Esophagus squamous epithelium (tissue), 4 donors: ENCODE results near the gene KCNK5.

ENCODE experiments used
- POLR2A ChIP-seq, 4 donors: fragments of 450-650 bp; IDR thresholded peaks; one replicate each; pipeline ENCODE4 v1.6.1; 2017; ENCODE audit warnings: antibody characterized with exemption in 4 of 4, mild to moderate bottlenecking in 4 of 4, moderate library complexity in 3 of 4
- TF ChIP-seq, protein P1 (sequence below), 6 experiments: fragments of 450-650 bp in 4 of 6; fragments of 200-600 bp in 2 of 6; sonication (generic) in 2 of 6; IDR thresholded peaks; one replicate each; pipeline ENCODE4 v1.5.1; 2016 to 2019; ENCODE audit warnings: antibody characterized with exemption in 6 of 6, mild to moderate bottlenecking in 4 of 6, moderate library complexity in 4 of 6

DNA sequence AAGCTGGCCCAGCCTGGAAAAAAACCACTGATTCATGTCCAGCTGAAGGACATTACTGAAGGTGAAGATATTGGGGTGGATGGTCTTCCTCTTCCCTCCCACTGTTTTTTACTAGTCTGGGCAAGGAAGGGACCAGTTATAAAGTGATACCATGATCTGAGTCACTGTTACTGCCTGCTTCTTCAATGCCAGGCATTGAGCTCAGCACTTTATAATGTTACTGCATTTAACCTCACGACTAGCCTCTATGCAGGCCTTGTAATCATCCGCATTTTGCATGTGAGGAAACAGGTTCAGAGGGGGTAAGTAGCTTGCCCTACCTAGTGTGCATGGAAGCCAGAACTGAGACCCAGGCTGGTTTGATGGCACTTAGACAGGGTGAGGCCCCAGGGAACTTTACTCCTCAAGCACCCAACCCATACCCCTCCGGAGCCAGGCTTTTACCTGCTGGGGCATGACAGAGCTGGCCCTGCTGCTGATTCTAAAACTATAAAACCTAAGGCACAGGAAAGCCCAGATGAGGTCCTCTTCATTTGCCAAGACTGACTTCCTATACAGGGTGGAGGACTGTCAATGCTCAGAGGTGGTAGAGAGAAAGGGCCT, 11.0 kb upstream of the KCNK5 start:
- TF ChIP-seq, protein P1, sequence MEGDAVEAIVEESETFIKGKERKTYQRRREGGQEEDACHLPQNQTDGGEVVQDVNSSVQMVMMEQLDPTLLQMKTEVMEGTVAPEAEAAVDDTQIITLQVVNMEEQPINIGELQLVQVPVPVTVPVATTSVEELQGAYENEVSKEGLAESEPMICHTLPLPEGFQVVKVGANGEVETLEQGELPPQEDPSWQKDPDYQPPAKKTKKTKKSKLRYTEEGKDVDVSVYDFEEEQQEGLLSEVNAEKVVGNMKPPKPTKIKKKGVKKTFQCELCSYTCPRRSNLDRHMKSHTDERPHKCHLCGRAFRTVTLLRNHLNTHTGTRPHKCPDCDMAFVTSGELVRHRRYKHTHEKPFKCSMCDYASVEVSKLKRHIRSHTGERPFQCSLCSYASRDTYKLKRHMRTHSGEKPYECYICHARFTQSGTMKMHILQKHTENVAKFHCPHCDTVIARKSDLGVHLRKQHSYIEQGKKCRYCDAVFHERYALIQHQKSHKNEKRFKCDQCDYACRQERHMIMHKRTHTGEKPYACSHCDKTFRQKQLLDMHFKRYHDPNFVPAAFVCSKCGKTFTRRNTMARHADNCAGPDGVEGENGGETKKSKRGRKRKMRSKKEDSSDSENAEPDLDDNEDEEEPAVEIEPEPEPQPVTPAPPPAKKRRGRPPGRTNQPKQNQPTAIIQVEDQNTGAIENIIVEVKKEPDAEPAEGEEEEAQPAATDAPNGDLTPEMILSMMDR (IDR thresholded peaks at IDR 0.05): no peak
- no peak for TF ChIP-seq POLR2A (IDR thresholded peaks at IDR 0.05)
